Measurements from ENCODE around the gene DNASE1L3.
"Not testable (repeated sequence)": the region's sequence is repeated elsewhere in the genome, so short reads cannot be mapped to it uniquely, and the experiment has no call there.

The DNASE1L3 gene

GRCh38 chr3:58231666-58232065 is 20.9 kb upstream of the DNASE1L3 start:
- DNase-seq, result peak in 1 of 2 donors; percentile 54
- no CpG with 5 or more reads among the region's 2 CpGs for WGBS (ENCODE audit: extremely low coverage, insufficient coverage, insufficient read length)
- no peak overlapping the region for H4K91ac ChIP-seq (ENCODE audit: low read depth, low read length)

GRCh38 chr3:58230876-58231552 is 20.2 kb upstream of the DNASE1L3 start:
- H2BK120ac ChIP-seq (ENCODE audit: insufficient read depth, low read length, poor library complexity), result no peak overlapping the region
- H3K4me1 ChIP-seq (ENCODE audit: control insufficient read depth in 1 of 2, insufficient read depth in 2 of 2, low read length in 2 of 2), result no peaks in the 10 kb centered on the region
- no peak overlapping the region for H3K4me2 ChIP-seq (ENCODE audit: low read length)
- no peak overlapping the region for H3K9ac ChIP-seq (ENCODE audit: low read length)
- H3K14ac ChIP-seq (ENCODE audit: low read length), result no peak overlapping the region
- H2AFZ ChIP-seq (ENCODE audit: insufficient read depth, low read length, poor library complexity), result no peak overlapping the region
- DNase-seq, result no peak
- H2BK5ac ChIP-seq (ENCODE audit: low read depth, low read length, poor library complexity), result no peak overlapping the region
- no peaks in the 10 kb centered on the region for H3K27me3 ChIP-seq (ENCODE audit: insufficient read depth, low read length)
- no peak overlapping the region for H4K12ac ChIP-seq (ENCODE audit: low read depth, low read length)
- H2AK5ac ChIP-seq (ENCODE audit: low read length), result no peak overlapping the region
- H3K23ac ChIP-seq (ENCODE audit: low read length), result no peak overlapping the region
- no peak overlapping the region for H4K91ac ChIP-seq (ENCODE audit: low read depth, low read length)
- H3K36me3 ChIP-seq (ENCODE audit: control insufficient read depth in 1 of 2, insufficient read depth in 2 of 2, low read length in 2 of 2), result no peaks in the 10 kb centered on the region
- peaks cover 1% of the 10 kb centered on the region for H3K9me3 ChIP-seq (ENCODE audit: insufficient read depth, low read depth, low read length)
- no peaks in the 10 kb centered on the region for H3K79me2 ChIP-seq (ENCODE audit: control insufficient read depth, insufficient read depth, low read length, poor library complexity)
- H3K4ac ChIP-seq (ENCODE audit: low read depth, low read length), result no peak overlapping the region
- no peak overlapping the region for H3K18ac ChIP-seq (ENCODE audit: low read length)
- no peaks in the 10 kb centered on the region for H3K79me1 ChIP-seq (ENCODE audit: low read length)
- H4K8ac ChIP-seq (ENCODE audit: low read depth, low read length), result no peak overlapping the region
- no peak overlapping the region for H2BK12ac ChIP-seq (ENCODE audit: low read length)
- no CpG with 5 or more reads among the region's 1 CpG for WGBS (ENCODE audit: extremely low coverage, insufficient coverage, insufficient read length)
- no peak overlapping the region for H3K27ac ChIP-seq (ENCODE audit: low read depth, low read length)
- no peak overlapping the region for H3K4me3 ChIP-seq (ENCODE audit: low read depth, low read length)

More at GRCh38 chr3:58231666-58232065, 20.9 kb upstream of the DNASE1L3 start:
- no peak overlapping the region for H2BK12ac ChIP-seq (ENCODE audit: low read length)
- H2AK5ac ChIP-seq (ENCODE audit: low read length), result no peak overlapping the region
- H3K4me1 ChIP-seq (ENCODE audit: control insufficient read depth in 1 of 2, insufficient read depth in 2 of 2, low read length in 2 of 2), result no peaks in the 10 kb centered on the region
- no peak overlapping the region for H3K4me3 ChIP-seq (ENCODE audit: low read depth, low read length)
- no peak overlapping the region for H3K9ac ChIP-seq (ENCODE audit: low read length)
- no peaks in the 10 kb centered on the region for H3K79me2 ChIP-seq (ENCODE audit: control insufficient read depth, insufficient read depth, low read length, poor library complexity)
- H2AFZ ChIP-seq (ENCODE audit: insufficient read depth, low read length, poor library complexity), result no peak overlapping the region
- no peak overlapping the region for H3K4ac ChIP-seq (ENCODE audit: low read depth, low read length)
- H3K18ac ChIP-seq (ENCODE audit: low read length), result no peak overlapping the region
- H3K4me2 ChIP-seq (ENCODE audit: low read length), result no peak overlapping the region
- H3K14ac ChIP-seq (ENCODE audit: low read length), result no peak overlapping the region
- H2BK120ac ChIP-seq (ENCODE audit: insufficient read depth, low read length, poor library complexity), result no peak overlapping the region
- H2BK5ac ChIP-seq (ENCODE audit: low read depth, low read length, poor library complexity), result no peak overlapping the region
- H3K79me1 ChIP-seq (ENCODE audit: low read length), result no peaks in the 10 kb centered on the region
- H4K12ac ChIP-seq (ENCODE audit: low read depth, low read length), result no peak overlapping the region
- no peak overlapping the region for H3K27ac ChIP-seq (ENCODE audit: low read depth, low read length)
- no peak overlapping the region for H4K8ac ChIP-seq (ENCODE audit: low read depth, low read length)
- no peaks in the 10 kb centered on the region for H3K27me3 ChIP-seq (ENCODE audit: insufficient read depth, low read length)
- no peaks in the 10 kb centered on the region for H3K36me3 ChIP-seq (ENCODE audit: control insufficient read depth in 1 of 2, insufficient read depth in 2 of 2, low read length in 2 of 2)
- peaks cover 2% of the 10 kb centered on the region for H3K9me3 ChIP-seq (ENCODE audit: insufficient read depth, low read depth, low read length)
- no peak overlapping the region for H3K23ac ChIP-seq (ENCODE audit: low read length)

- H3K79me2 ChIP-seq (ENCODE audit: control insufficient read depth, insufficient read depth, low read length, poor library complexity); DNase-seq: not testable (repeated sequence)
These were observed 17.2 kb upstream of the DNASE1L3 start for GRCh38 chr3:58227933-58228332.

GRCh38 chr3:58223855-58224254 is 13.1 kb upstream of the DNASE1L3 start:
- Histone ChIP-seq H3K4me3 (ENCODE audit: low read depth, low read length) (no peak overlapping the region), H4K8ac (ENCODE audit: low read depth, low read length) (no peak overlapping the region), H3K4me1 (ENCODE audit: control insufficient read depth in 1 of 2, insufficient read depth in 2 of 2, low read length in 2 of 2) (no peaks in the 10 kb centered on the region), H4K91ac (ENCODE audit: low read depth, low read length) (no peak overlapping the region), H3K18ac (ENCODE audit: low read length) (no peak overlapping the region), H3K9ac (ENCODE audit: low read length) (no peak overlapping the region), H3K27ac (ENCODE audit: low read depth, low read length) (no peak overlapping the region), H3K79me1 (ENCODE audit: low read length) (no peaks in the 10 kb centered on the region), H2BK5ac (ENCODE audit: low read depth, low read length, poor library complexity) (no peak overlapping the region), H3K27me3 (ENCODE audit: insufficient read depth, low read length) (no peaks in the 10 kb centered on the region), H2BK120ac (ENCODE audit: insufficient read depth, low read length, poor library complexity) (no peak overlapping the region), H3K79me2 (ENCODE audit: control insufficient read depth, insufficient read depth, low read length, poor library complexity) (no peaks in the 10 kb centered on the region), H3K4me2 (ENCODE audit: low read length) (no peak overlapping the region), H3K14ac (ENCODE audit: low read length) (no peak overlapping the region), H2AK5ac (ENCODE audit: low read length) (no peak overlapping the region), H3K23ac (ENCODE audit: low read length) (no peak overlapping the region), H2AFZ (ENCODE audit: insufficient read depth, low read length, poor library complexity) (no peak overlapping the region), H2BK12ac (ENCODE audit: low read length) (no peak overlapping the region), H4K12ac (ENCODE audit: low read depth, low read length) (no peak overlapping the region), H3K36me3 (ENCODE audit: control insufficient read depth in 1 of 2, insufficient read depth in 2 of 2, low read length in 2 of 2) (no peaks in the 10 kb centered on the region), H3K9me3 (ENCODE audit: insufficient read depth, low read depth, low read length) (no peaks in the 10 kb centered on the region), H3K4ac (ENCODE audit: low read depth, low read length) (no peak overlapping the region)
- no peak for DNase-seq
- WGBS (ENCODE audit: extremely low coverage, insufficient coverage, insufficient read length), result no CpG with 5 or more reads among the region's 4 CpGs

More at GRCh38 chr3:58227933-58228332, 17.2 kb upstream of the DNASE1L3 start:
- H3K9ac ChIP-seq (ENCODE audit: low read length); H3K14ac ChIP-seq (ENCODE audit: low read length); H3K4ac ChIP-seq (ENCODE audit: low read depth, low read length); H2AK5ac ChIP-seq (ENCODE audit: low read length); H3K23ac ChIP-seq (ENCODE audit: low read length); H2BK120ac ChIP-seq (ENCODE audit: insufficient read depth, low read length, poor library complexity); H3K36me3 ChIP-seq (ENCODE audit: control insufficient read depth in 1 of 2, insufficient read depth in 2 of 2, low read length in 2 of 2); H3K4me2 ChIP-seq (ENCODE audit: low read length); H2AFZ ChIP-seq (ENCODE audit: insufficient read depth, low read length, poor library complexity); H3K79me1 ChIP-seq (ENCODE audit: low read length); H4K12ac ChIP-seq (ENCODE audit: low read depth, low read length); H4K91ac ChIP-seq (ENCODE audit: low read depth, low read length); H3K9me3 ChIP-seq (ENCODE audit: insufficient read depth, low read depth, low read length); H3K27ac ChIP-seq (ENCODE audit: low read depth, low read length); H2BK5ac ChIP-seq (ENCODE audit: low read depth, low read length, poor library complexity); H3K27me3 ChIP-seq (ENCODE audit: insufficient read depth, low read length); H3K4me1 ChIP-seq (ENCODE audit: control insufficient read depth in 1 of 2, insufficient read depth in 2 of 2, low read length in 2 of 2); H3K4me3 ChIP-seq (ENCODE audit: low read depth, low read length); H4K8ac ChIP-seq (ENCODE audit: low read depth, low read length); H2BK12ac ChIP-seq (ENCODE audit: low read length); H3K18ac ChIP-seq (ENCODE audit: low read length): not testable (repeated sequence)
- no CpG with 5 or more reads among the region's 3 CpGs for WGBS (ENCODE audit: extremely low coverage, insufficient coverage, insufficient read length)

All from trophoblast cell (in vitro differentiated cells and primary cell).